Kidney epithelial cell (primary cell): Measurements from ENCODE around the gene IKZF3. TPM values are rescaled to one million over a fixed set of nuclear protein-coding genes. Genes with fewer than 3 reads are reported as not detected.
"Not testable (repeated sequence)": the region's sequence is repeated elsewhere in the genome, so short reads cannot be mapped to it uniquely, and the experiment has no call there.

Source experiments
- DNase-seq: peaks from one replicate; pipeline ENCODE4 v3.0.0-alpha.2; 2010; ENCODE audit warnings: low read depth
- H3K27me3 ChIP-seq: 2 replicates; pipeline ENCODE4 v1.6.0; 2011; ENCODE audit warnings: low read length; ENCODE audit not compliant: control insufficient read depth, insufficient read depth
- H3K36me3 ChIP-seq: 2 replicates; pipeline ENCODE4 v1.5.1; 2011; ENCODE audit warnings: low read length; ENCODE audit not compliant: control insufficient read depth, insufficient read depth
- H3K4me3 ChIP-seq: 2 replicates; pipeline ENCODE4 v1.5.1; 2011; ENCODE audit warnings: low read depth, mild to moderate bottlenecking, control low read depth, low read length
- CTCF ChIP-seq: IDR thresholded peaks from 2 replicates; pipeline ENCODE4 v1.5.1; 2011; ENCODE audit warnings: mild to moderate bottlenecking, moderate library complexity, low read length, control low read depth, inconsistent platforms; ENCODE audit not compliant: insufficient read depth, poor library complexity, severe bottlenecking
- total RNA-seq: library from RNA; depleted of rRNA; stranded (reverse); fragments of >200 nt; gene quantifications from 2 replicates; pipeline ENCODE4 v1.2.3, GENCODE V29; 2015

Gene IKZF3
- total RNA-seq, 1 donor from 2014 or later: 0.17 TPM

DNA sequence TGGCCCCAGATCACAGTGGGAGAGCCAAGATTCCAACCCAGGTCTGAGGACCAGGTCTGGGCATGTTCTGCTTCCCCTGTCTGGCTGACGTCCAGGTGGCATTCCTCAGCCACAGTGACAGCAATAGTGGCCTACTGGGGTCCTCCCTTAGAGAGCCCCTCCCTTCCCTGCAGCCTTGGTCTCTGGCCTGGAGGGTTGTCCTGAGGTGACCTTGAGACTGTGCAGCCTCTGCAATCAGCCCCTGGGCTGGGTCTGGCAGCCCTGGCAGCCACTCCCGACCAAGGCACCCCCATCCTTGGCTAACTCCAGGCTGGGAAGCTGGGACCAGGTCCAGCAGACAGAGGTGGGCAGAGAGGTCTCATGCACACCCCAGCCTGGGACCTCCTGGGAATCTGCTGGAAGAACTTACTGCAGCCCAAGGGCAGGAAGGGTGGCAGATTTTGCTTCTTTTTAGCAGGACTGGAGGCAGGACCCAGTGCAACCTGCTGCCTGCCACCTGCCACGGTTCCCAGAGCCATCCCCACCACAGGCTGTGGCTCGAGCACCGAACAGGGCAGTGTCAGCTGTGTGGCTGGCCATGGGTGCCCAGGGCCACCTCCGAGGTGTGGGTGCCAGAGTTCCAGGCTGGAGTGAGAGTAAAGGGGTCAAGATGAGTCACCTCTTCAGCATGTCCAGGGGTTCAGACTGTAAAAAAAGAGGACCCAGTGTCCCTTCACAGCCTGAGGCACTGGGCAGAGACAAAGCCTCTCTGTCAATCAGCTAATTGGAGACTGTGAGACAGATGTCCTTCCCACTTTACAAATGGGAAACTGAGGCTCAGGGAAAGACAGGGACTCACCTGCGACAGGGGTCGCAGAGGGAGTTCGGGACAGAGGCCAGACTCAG is 113.7 kb downstream of the IKZF3 start:
- no peak for DNase-seq
- Histone ChIP-seq H3K36me3 (peaks cover 1% of the 10 kb centered on the region), H3K4me3 (no peak overlapping the region), H3K27me3 (no peaks in the 10 kb centered on the region)
- no peak for TF ChIP-seq CTCF

DNA sequence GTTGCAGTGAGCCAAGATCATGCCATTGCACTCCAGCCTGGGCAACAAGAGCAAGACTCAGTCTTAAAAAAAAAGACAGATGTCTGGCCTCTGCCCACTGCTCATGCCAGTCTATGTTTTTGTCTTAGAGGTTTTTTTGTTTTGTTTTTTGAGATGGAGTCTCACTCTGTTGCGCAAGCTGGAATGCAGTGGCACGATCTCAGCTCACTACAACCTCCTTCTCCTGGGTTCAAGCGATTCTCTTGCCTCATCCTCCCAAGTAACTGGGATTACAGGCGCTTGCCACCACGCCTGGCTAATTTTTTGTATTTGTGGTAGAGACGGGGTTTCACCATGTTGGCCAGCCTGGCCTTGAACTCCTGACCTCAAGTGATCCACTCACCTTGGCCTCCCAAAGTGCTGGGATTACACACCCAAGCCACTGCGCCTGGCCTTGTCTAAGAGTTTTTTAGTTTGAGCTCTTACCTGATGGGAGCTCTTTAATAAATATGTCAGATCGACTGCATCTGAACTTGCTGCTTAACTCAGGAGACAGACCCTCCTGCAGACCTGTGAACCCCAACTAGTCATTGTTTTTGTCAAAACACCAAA is 115.6 kb downstream of the IKZF3 start:
- not testable (repeated sequence) for DNase-seq, H3K4me3 ChIP-seq, H3K27me3 ChIP-seq

GRCh38 chr17:39747745-39748144 is 116.4 kb downstream of the IKZF3 start:
- no peak overlapping the region for H3K4me3 ChIP-seq
- no peak for TF ChIP-seq CTCF
- no peak for DNase-seq
- peaks cover 9% of the 10 kb centered on the region for H3K36me3 ChIP-seq
- no peaks in the 10 kb centered on the region for H3K27me3 ChIP-seq

More for the DNA sequence above, 115.6 kb downstream of the IKZF3 start:
- not testable (repeated sequence) for H3K36me3 ChIP-seq

GRCh38 chr17:39746145-39746461 is 118.0 kb downstream of the IKZF3 start:
- Histone ChIP-seq H3K4me3 (no peak overlapping the region), H3K36me3 (peaks cover 11% of the 10 kb centered on the region), H3K27me3 (no peaks in the 10 kb centered on the region)
- TF ChIP-seq CTCF: no peak
- no peak for DNase-seq

DNA sequence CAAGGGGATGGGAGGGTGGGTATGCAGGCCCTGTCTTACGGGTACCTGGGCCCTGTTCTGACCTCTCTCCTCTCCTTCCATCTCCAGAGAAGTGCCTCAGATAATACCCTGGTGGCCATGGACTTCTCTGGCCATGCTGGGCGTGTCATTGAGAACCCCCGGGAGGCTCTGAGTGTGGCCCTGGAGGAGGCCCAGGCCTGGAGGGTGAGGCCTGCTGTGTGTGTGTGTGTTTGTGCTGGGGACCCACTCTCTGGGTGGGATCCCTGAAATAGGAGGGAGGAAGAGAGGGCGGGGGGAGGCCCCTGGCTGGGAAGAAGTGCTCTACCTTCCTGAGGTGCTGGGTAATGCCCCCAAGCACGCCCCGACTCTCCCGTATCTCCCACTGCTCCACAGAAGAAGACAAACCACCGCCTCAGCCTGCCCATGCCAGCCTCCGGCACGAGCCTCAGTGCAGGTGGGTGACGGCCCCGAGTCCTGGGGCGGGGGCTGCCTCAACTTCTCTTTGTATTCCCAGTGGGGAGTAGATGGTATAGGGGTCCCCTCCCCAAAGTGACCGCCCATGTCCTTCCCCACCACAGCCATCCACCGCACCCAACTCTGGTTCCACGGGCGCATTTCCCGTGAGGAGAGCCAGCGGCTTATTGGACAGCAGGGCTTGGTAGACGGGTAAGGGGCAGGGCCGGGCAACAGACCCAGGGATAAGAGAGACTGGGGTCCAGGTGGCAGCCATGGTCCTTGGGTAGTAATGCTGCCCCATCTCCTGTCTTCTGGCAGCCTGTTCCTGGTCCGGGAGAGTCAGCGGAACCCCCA is 118.6 kb downstream of the IKZF3 start:
- DNase-seq: no peak
- Histone ChIP-seq H3K4me3 (no peak overlapping the region), H3K27me3 (no peaks in the 10 kb centered on the region), H3K36me3 (peaks cover 11% of the 10 kb centered on the region)
- TF ChIP-seq CTCF: no peak

DNA sequence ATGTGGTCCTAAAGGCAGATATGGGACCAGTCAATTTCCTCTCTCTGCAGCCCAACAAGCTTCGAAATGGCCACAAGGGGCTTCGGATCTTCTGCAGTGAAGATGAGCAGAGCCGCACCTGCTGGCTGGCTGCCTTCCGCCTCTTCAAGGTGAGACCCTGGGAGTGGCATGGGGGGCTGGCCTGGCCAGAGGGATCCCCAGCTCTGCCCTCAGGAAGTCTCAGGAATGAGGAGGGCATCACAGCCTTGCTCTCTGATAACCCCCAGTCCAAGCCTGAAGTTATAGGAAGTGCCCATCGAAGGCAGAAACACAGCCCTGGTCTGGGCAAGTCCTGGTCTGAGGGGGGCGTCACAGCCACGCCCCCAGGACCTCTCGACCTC is 119.3 kb downstream of the IKZF3 start:
- no peak for TF ChIP-seq CTCF
- peaks cover 11% of the 10 kb centered on the region for H3K36me3 ChIP-seq
- DNase-seq: no peak
- no peak overlapping the region for H3K4me3 ChIP-seq
- H3K27me3 ChIP-seq: no peaks in the 10 kb centered on the region
